Brain microvascular endothelial cell (primary cell): Measurements from ENCODE around the gene NEFH.

Source experiments
- DNase-seq: peaks from one replicate; pipeline ENCODE4 v3.0.0-alpha.2; 2020
- H3K27ac ChIP-seq: fragments of 250-450 bp; sonication (Bioruptor Pico); 2 replicates; pipeline ENCODE4 v1.5.1; 2020; ENCODE audit warnings: mild to moderate bottlenecking, moderate library complexity
- H3K27me3 ChIP-seq: fragments of 250-450 bp; sonication (Bioruptor Pico); replicated peaks from 2 replicates; pipeline ENCODE4 v1.5.1; 2020; ENCODE audit warnings: mild to moderate bottlenecking
- H3K36me3 ChIP-seq: fragments of 250-450 bp; sonication (Bioruptor Pico); replicated peaks from 2 replicates; pipeline ENCODE4 v1.5.1; 2020; ENCODE audit warnings: mild to moderate bottlenecking
- H3K4me3 ChIP-seq: 2 replicates; pipeline ENCODE4 v1.5.1; 2011; ENCODE audit warnings: low read depth, mild to moderate bottlenecking, control low read depth, low read length, moderate library complexity
- CTCF ChIP-seq: IDR thresholded peaks from 2 replicates; pipeline ENCODE4 v1.5.1; 2011; ENCODE audit warnings: low read depth, mild to moderate bottlenecking, moderate library complexity, low read length, control low read depth, inconsistent platforms; ENCODE audit errors: missing control alignments
- in situ Hi-C: cut with HindIII; loops from 2 replicates; pipeline ENCODE4 v1.10.0; 2017; ENCODE audit warnings: low sequenced_read_pairs, low pct_ligation_motif_present

Gene NEFH

GRCh38 chr22:29458551-29458950 lies 21.5 kb upstream of the NEFH start:
- Histone ChIP-seq H3K27ac (no peak overlapping the region), H3K4me3 (no peak overlapping the region), H3K36me3 (no peaks in the 10 kb centered on the region), H3K27me3 (no peaks in the 10 kb centered on the region)
- in situ Hi-C loops: no loop called here
- no peak for TF ChIP-seq CTCF
- DNase-seq: no peak

- TF ChIP-seq CTCF: no peak
- H3K27ac ChIP-seq: no peak overlapping the region
- no peak overlapping the region for H3K4me3 ChIP-seq
- no peak for DNase-seq
- no peaks in the 10 kb centered on the region for H3K27me3 ChIP-seq
- no peaks in the 10 kb centered on the region for H3K36me3 ChIP-seq
- in situ Hi-C loops: no loop called here
These were observed 20.2 kb upstream of the NEFH start for GRCh38 chr22:29459773-29460172.

GRCh38 chr22:29461263-29461662 lies 18.8 kb upstream of the NEFH start:
- in situ Hi-C loops: no loop called here
- no peak for TF ChIP-seq CTCF
- Histone ChIP-seq H3K27ac (no peak overlapping the region), H3K27me3 (no peaks in the 10 kb centered on the region), H3K4me3 (no peak overlapping the region), H3K36me3 (no peaks in the 10 kb centered on the region)
- no peak for DNase-seq

- DNase-seq: no peak
- TF ChIP-seq CTCF: no peak
- Histone ChIP-seq H3K27ac (no peak overlapping the region), H3K27me3 (peaks cover 3% of the 10 kb centered on the region), H3K36me3 (no peaks in the 10 kb centered on the region), H3K4me3 (no peak overlapping the region)
- in situ Hi-C loops: no loop called here
These were observed 16.4 kb upstream of the NEFH start for GRCh38 chr22:29463629-29464028.

- no peak for DNase-seq
- in situ Hi-C loops: no loop called here
- peaks cover 9% of the 10 kb centered on the region for H3K27me3 ChIP-seq
- TF ChIP-seq CTCF: no peak
- no peak overlapping the region for H3K27ac ChIP-seq
- no peak overlapping the region for H3K4me3 ChIP-seq
- H3K36me3 ChIP-seq: no peaks in the 10 kb centered on the region
These were observed 15.4 kb upstream of the NEFH start for GRCh38 chr22:29464581-29464980.

GRCh38 chr22:29469755-29470154 lies 10.3 kb upstream of the NEFH start:
- Histone ChIP-seq H3K36me3 (no peaks in the 10 kb centered on the region), H3K27ac (no peak overlapping the region), H3K4me3 (no peak overlapping the region), H3K27me3 (peaks cover 16% of the 10 kb centered on the region)
- no peak for TF ChIP-seq CTCF
- DNase-seq: no peak
- in situ Hi-C loops: no loop called here
